Measurements from ENCODE around the gene EGFR.
A peak's percentile ranks its signal among the peaks of the same experiment; 100 is the strongest.

The EGFR gene

DNA sequence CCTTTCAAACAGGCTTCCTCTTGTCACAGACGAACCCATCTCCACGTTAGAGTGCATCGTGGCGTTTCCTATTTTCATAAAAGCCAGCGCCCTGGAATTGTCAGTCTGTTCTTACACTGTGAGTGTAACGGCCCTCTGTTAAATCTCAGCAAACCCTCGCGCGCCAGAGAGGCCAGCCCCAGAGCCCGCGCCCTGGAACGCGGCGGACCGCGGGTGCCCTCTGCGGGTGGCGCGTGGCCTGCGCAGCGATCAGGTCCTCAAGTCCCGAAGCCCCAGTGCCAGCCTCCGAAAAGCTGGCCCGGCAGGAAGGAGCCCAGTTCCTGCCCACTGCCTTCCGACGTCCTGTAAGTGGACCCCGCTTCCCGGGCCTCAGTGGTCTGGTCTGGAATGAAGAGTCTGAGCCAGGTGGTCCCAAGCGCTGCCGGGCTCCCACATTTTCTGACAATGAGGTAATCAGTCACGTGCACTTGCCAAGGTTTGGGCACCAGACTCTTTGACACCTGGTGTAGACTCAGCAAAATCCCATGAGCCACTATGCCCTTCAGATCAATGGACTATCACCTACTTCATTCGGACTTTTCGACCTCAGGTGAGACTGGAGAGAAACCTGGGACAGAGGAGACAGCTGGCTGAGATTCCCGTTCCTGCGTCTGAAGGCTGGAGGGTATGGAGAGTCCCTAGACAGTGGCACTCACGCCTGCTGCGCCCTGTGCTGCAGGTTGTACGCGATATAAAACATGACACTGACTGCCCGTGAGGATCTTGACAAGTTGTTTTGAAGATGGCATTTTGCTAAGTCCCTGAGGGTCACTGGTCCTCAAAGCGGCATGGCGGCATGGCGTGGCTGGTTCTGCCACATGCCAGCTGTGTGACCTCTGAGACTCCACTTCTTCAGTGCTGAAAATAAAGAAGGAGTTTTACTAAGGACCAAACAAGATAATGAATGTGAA is 237.0 kb downstream of the EGFR start:
- DNase-seq = peak; percentile 61

GRCh38 chr7:55258631-55259030 is 239.8 kb downstream of the EGFR start:
- no peak for DNase-seq

- DNase-seq = no peak
Observed at GRCh38 chr7:55260171-55260570, 241.4 kb downstream of the EGFR start.

DNA sequence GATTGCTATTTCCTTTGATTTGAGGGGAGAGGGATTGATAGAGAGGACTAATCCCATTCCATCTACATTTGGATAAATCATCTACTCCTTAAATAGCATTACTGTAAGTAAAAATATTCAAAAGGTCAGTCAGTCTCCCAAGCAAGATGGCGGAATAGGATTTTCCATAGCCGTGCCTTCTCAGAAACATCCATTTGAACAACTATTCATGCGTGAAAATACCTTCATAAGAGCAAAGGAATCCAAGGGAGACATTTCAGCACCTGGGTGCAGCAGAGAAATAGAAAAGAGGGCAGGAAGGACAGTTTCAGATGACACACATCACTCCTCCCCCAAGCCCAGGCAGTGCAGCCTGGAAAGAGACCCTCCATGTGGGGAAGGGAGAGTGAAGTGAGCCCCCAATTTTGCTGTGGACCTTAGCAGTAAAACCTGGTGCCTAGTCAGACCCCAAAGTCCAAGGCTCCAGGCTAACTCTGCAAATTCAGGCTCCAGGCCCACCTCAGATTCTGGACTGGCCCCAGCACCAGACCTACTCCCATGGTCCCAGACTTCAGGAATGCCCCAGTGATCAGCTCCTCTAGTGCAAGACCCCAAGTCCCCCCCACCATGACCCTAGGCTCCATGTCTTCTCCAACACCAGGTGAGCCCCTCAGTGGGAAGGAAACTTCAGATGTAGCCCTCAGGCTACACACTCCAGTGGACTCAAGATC is 242.0 kb downstream of the EGFR start:
- DNase-seq = no peak
